H9 (cell line): ENCODE data around the gene RHOC. TPM values are rescaled to one million over a fixed set of nuclear protein-coding genes. Genes with fewer than 3 reads are reported as not detected.

Experiments used
- DNase-seq: peaks from one replicate; pipeline ENCODE4 v3.0.0-alpha.2; 2017
- H2AFZ ChIP-seq: one replicate; pipeline ENCODE4 v1.6.1; 2013; ENCODE audit warnings: mild to moderate bottlenecking, low read length, control low read depth, moderate library complexity
- H2AK5ac ChIP-seq: 2 replicates; pipeline ENCODE4 v1.6.1; 2013; ENCODE audit warnings: low read length, control low read depth, mixed read lengths; ENCODE audit not compliant: insufficient read length
- H2BK120ac ChIP-seq: one replicate; pipeline ENCODE4 v1.6.1; 2013; ENCODE audit warnings: low read depth, mild to moderate bottlenecking, low read length, control low read depth, inconsistent platforms; ENCODE audit not compliant: poor library complexity, severe bottlenecking
- H2BK12ac ChIP-seq: 2 replicates; pipeline ENCODE4 v1.6.1; 2013; ENCODE audit warnings: low read length, control low read depth, mixed read lengths, low read depth; ENCODE audit not compliant: insufficient read length
- H2BK15ac ChIP-seq: 2 replicates; pipeline ENCODE4 v1.6.1; 2013; ENCODE audit warnings: low read depth, low read length, control low read depth
- H2BK20ac ChIP-seq: one replicate; pipeline ENCODE4 v1.6.1; 2013; ENCODE audit warnings: low read depth, mild to moderate bottlenecking, low read length, control low read depth, inconsistent platforms; ENCODE audit not compliant: poor library complexity, severe bottlenecking
- H2BK5ac ChIP-seq: 2 replicates; pipeline ENCODE4 v1.6.1; 2013; ENCODE audit warnings: low read length, control low read depth, mixed read lengths; ENCODE audit not compliant: insufficient read length
- H3K14ac ChIP-seq: 2 replicates; pipeline ENCODE4 v1.6.1; 2013; ENCODE audit warnings: low read length, control low read depth; ENCODE audit not compliant: insufficient read depth
- H3K18ac ChIP-seq: 2 replicates; pipeline ENCODE4 v1.6.1; 2013; ENCODE audit warnings: low read depth, mild to moderate bottlenecking, mixed read lengths, low read length, control low read depth; ENCODE audit not compliant: insufficient read length
- H3K23ac ChIP-seq: 2 replicates; pipeline ENCODE4 v1.6.1; 2013; ENCODE audit warnings: low read length, control low read depth, mixed read lengths, low read depth; ENCODE audit not compliant: insufficient read length
- H3K23me2 ChIP-seq: 2 replicates; pipeline ENCODE4 v1.6.1; 2013; ENCODE audit warnings: low read depth, mild to moderate bottlenecking, mixed read lengths, low read length, control low read depth; ENCODE audit not compliant: insufficient read length, poor library complexity, severe bottlenecking
- H3K27ac ChIP-seq: 2 replicates; pipeline ENCODE4 v1.5.1; 2013; ENCODE audit warnings: low read length, control low read depth, mixed read lengths, low read depth; ENCODE audit not compliant: insufficient read length
- H3K27me3 ChIP-seq: 2 replicates; pipeline ENCODE4 v1.6.1; 2013; ENCODE audit warnings: low read length, control low read depth, inconsistent platforms; ENCODE audit not compliant: insufficient read depth
- H3K4ac ChIP-seq: 2 replicates; pipeline ENCODE4 v1.6.1; 2013; ENCODE audit warnings: low read depth, mild to moderate bottlenecking, control low read depth, inconsistent platforms, low read length, moderate library complexity
- H3K4me1 ChIP-seq: 2 replicates; pipeline ENCODE4 v1.6.1; 2013; ENCODE audit warnings: low read length, control low read depth, inconsistent platforms; ENCODE audit not compliant: insufficient read depth
- H3K4me2 ChIP-seq: 2 replicates; pipeline ENCODE4 v1.6.1; 2013; ENCODE audit warnings: low read length, control low read depth, mixed read lengths; ENCODE audit not compliant: insufficient read length, insufficient read depth
- H3K56ac ChIP-seq: 2 replicates; pipeline ENCODE4 v1.6.1; 2013; ENCODE audit warnings: low read depth, mild to moderate bottlenecking, mixed read lengths, low read length, control low read depth; ENCODE audit not compliant: insufficient read length
- H3K79me1 ChIP-seq: 2 replicates; pipeline ENCODE4 v1.6.1; 2013; ENCODE audit warnings: low read depth, mild to moderate bottlenecking, moderate library complexity, low read length, control low read depth, inconsistent platforms; ENCODE audit not compliant: insufficient read depth, poor library complexity, severe bottlenecking
- H3K79me2 ChIP-seq: 2 replicates; pipeline ENCODE4 v1.6.1; 2013; ENCODE audit warnings: low read length, control low read depth, inconsistent platforms; ENCODE audit not compliant: insufficient read depth
- H3K9ac ChIP-seq: 2 replicates; pipeline ENCODE4 v1.6.1; 2013; ENCODE audit warnings: low read length, control low read depth, mixed read lengths; ENCODE audit not compliant: insufficient read length; ENCODE audit errors: extremely low read depth
- H3K9me3 ChIP-seq: one replicate; pipeline ENCODE4 v1.6.1; 2013; ENCODE audit warnings: low read depth, low read length, inconsistent platforms; ENCODE audit not compliant: control insufficient read depth
- H3T11ph ChIP-seq: one replicate; pipeline ENCODE4 v1.6.1; 2013; ENCODE audit warnings: mild to moderate bottlenecking, low read length, control low read depth, inconsistent platforms
- H4K20me1 ChIP-seq: one replicate; pipeline ENCODE4 v1.6.1; 2013; ENCODE audit not compliant: control insufficient read depth, insufficient read length, insufficient read depth
- H4K5ac ChIP-seq: 2 replicates; pipeline ENCODE4 v1.6.1; 2013; ENCODE audit warnings: low read depth, mild to moderate bottlenecking, mixed read lengths, low read length, control low read depth; ENCODE audit not compliant: insufficient read length
- H4K8ac ChIP-seq: replicated peaks from 2 replicates; pipeline ENCODE4 v1.6.1; 2013; ENCODE audit warnings: low read length, control low read depth, mixed read lengths, low read depth; ENCODE audit not compliant: insufficient read length
- H4K91ac ChIP-seq: 2 replicates; pipeline ENCODE4 v1.6.1; 2013; ENCODE audit warnings: low read depth, mild to moderate bottlenecking, moderate library complexity, mixed read lengths, low read length, control low read depth; ENCODE audit not compliant: insufficient read length
- H3K27ac Mint-ChIP-seq, 3 experiments: 2 replicates in 2 of 3; 3 replicates in 1 of 3; pipeline ENCODE4 v1.8.0; 2020 to 2021; ENCODE audit warnings: mixed read lengths in 3 of 3, mild to moderate bottlenecking in 1 of 3, moderate library complexity in 1 of 3
- H3K27me3 Mint-ChIP-seq: 2 replicates; pipeline ENCODE4 v1.8.0; 2021; ENCODE audit warnings: low read depth, mild to moderate bottlenecking, moderate library complexity, mixed read lengths
- H3K36me3 Mint-ChIP-seq, 3 experiments: 2 replicates in 2 of 3; 3 replicates in 1 of 3; pipeline ENCODE4 v1.8.0; 2020 to 2021; ENCODE audit warnings: low read depth in 3 of 3, mixed read lengths in 3 of 3; ENCODE audit not compliant: insufficient read depth in 1 of 3
- H3K4me1 Mint-ChIP-seq, 2 experiments: 2 replicates each; pipeline ENCODE4 v1.8.0; 2020; ENCODE audit warnings: mixed read lengths in 2 of 2
- H3K4me3 Mint-ChIP-seq, 2 experiments: 2 replicates in 1 of 2; 3 replicates in 1 of 2; pipeline ENCODE4 v1.8.0; 2020 to 2021; ENCODE audit warnings: mild to moderate bottlenecking in 2 of 2, mixed read lengths in 2 of 2, moderate library complexity in 1 of 2
- H3K9me3 Mint-ChIP-seq, 2 experiments: 2 replicates in 1 of 2; 3 replicates in 1 of 2; pipeline ENCODE4 v1.8.0; 2020; ENCODE audit warnings: mild to moderate bottlenecking in 2 of 2, mixed read lengths in 2 of 2, moderate library complexity in 1 of 2
- whole genome bisulfite sequencing: extraction: QIAGEN DNeasy Blood & Tissue Kit; methylation state at CpG from one replicate; pipeline ENCODE4 v1.1.7; 2013; ENCODE audit warnings: missing lambda C conversion rate, low lambda C conversion rate, mixed read lengths; ENCODE audit not compliant: insufficient read length; ENCODE audit errors: extremely low coverage; 5-methylcytosine and 5-hydroxymethylcytosine counted together
- total RNA-seq: library from RNA; stranded (reverse); gene quantifications from 2 replicates; pipeline ENCODE4 v1.2.1, GENCODE V29; 2021
- TF ChIP-seq, protein P1 (sequence below): fragments of 200-600 bp; sonication (generic); conservative IDR thresholded peaks from 3 replicates; pipeline ENCODE4 v1.8.0; 2021; ENCODE audit warnings: antibody characterized with exemption, mild to moderate bottlenecking

RHOC gene
- total RNA-seq, 1 experiment from 2014 or later: 68.9 TPM

- no peaks in the 10 kb centered on the region for H3K9me3 ChIP-seq
- no peak overlapping the region for H3K4ac ChIP-seq
- H2AK5ac ChIP-seq: no peak overlapping the region
- H4K91ac ChIP-seq: no peak overlapping the region
- H3K9ac ChIP-seq: no peak overlapping the region
- H3T11ph ChIP-seq: no peak overlapping the region
- Mint-ChIP-seq H3K4me1 (peaks cover 35 to 45% of the 10 kb centered on the region in 2 experiments), H3K27ac (no peak overlapping the region), H3K27me3 (peaks cover 18% of the 10 kb centered on the region), H3K9me3 (no peaks in the 10 kb centered on the region), H3K36me3 (peaks cover 35 to 81% (median 77%) of the 10 kb centered on the region in 3 experiments; a peak in 6 of 7 replicates), H3K4me3 (no peak overlapping the region)
- H3K14ac ChIP-seq: no peak overlapping the region
- H3K18ac ChIP-seq: no peak overlapping the region
- H3K4me2 ChIP-seq: no peak overlapping the region
- peaks cover 4% of the 10 kb centered on the region for H4K20me1 ChIP-seq
- H3K23ac ChIP-seq: no peak overlapping the region
- H2BK12ac ChIP-seq: no peak overlapping the region
- TF ChIP-seq, protein P1, sequence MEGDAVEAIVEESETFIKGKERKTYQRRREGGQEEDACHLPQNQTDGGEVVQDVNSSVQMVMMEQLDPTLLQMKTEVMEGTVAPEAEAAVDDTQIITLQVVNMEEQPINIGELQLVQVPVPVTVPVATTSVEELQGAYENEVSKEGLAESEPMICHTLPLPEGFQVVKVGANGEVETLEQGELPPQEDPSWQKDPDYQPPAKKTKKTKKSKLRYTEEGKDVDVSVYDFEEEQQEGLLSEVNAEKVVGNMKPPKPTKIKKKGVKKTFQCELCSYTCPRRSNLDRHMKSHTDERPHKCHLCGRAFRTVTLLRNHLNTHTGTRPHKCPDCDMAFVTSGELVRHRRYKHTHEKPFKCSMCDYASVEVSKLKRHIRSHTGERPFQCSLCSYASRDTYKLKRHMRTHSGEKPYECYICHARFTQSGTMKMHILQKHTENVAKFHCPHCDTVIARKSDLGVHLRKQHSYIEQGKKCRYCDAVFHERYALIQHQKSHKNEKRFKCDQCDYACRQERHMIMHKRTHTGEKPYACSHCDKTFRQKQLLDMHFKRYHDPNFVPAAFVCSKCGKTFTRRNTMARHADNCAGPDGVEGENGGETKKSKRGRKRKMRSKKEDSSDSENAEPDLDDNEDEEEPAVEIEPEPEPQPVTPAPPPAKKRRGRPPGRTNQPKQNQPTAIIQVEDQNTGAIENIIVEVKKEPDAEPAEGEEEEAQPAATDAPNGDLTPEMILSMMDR: no peak
- peaks cover 3% of the 10 kb centered on the region; the same call in 1 of the 2 replicates for H3K27me3 ChIP-seq
- no peak for DNase-seq
- no peak overlapping the region for H3K27ac ChIP-seq
- H2BK5ac ChIP-seq: no peak overlapping the region
- no peak overlapping the region for H4K8ac ChIP-seq
- no peak overlapping the region for H2AFZ ChIP-seq
- no CpG with 5 or more reads among the region's 7 CpGs for WGBS
- peaks cover 4% of the 10 kb centered on the region; the same call in 1 of the 2 replicates for H3K4me1 ChIP-seq
- H3K79me2 ChIP-seq: no peaks in the 10 kb centered on the region
- no peaks in the 10 kb centered on the region for H3K79me1 ChIP-seq
- H2BK20ac ChIP-seq: no peak overlapping the region
- H4K5ac ChIP-seq: no peak overlapping the region
- no peak overlapping the region for H2BK120ac ChIP-seq
- H3K23me2 ChIP-seq: no peaks in the 10 kb centered on the region
- no peak overlapping the region for H3K56ac ChIP-seq
- no peak overlapping the region for H2BK15ac ChIP-seq
These were observed 10.2 kb downstream of the RHOC start for GRCh38 chr1:112696578-112697314.
